ENCODE results near the gene SH3D19.
"Not testable (repeated sequence)": the region's sequence is repeated elsewhere in the genome, so short reads cannot be mapped to it uniquely, and the experiment has no call there.

The SH3D19 gene

DNA sequence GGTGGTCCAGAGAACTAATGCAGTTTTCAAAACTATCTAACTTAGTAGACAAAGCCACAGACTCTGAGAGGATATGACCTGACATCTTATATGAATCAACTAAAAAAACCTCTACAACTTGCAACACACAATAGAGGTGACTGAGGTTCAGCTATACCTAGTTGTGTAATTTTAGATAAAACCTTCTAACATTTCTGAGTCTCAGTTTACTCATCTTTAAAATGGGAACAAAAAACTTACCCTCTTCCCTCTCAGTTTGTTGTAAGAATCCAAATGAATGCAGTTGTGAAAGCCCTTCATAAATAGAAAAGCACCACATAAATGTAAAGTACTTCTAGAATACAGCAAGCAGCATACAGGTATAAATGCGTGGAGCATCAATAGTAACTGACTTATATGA, 5.9 kb downstream of the SH3D19 start:
- no peak for DNase-seq

DNA sequence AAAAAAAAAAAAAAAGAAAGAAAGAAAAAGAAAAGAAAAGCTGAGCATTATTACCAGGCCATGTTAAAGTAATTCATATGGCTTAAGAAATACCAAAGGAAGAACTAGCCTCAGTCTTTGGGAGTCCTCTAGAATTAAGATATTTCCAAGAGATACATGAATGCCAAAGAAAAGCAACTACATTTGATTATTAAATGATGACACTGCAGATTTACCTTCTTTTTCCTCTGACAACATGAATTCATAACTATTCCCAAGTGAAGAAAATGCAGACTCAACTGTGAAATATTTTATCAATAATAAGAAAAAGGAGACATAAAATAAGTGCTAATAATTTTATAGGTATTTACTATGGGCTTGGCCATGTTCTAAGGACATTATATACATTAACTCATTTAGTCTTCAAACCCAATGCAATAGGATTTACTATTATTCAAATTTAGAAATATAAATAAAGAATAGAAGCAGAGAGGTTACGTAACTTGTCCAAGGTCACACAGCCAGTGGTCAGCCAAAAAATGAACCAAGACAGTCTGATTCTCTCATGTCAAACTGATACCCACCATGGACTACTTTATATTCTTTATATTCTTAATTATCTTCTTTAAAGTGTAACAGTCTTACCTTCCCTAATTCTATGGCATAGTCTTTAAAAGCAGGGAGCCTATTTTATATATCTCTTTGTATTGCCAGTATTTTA, 6.9 kb downstream of the SH3D19 start:
- DNase-seq, result no peak

DNA sequence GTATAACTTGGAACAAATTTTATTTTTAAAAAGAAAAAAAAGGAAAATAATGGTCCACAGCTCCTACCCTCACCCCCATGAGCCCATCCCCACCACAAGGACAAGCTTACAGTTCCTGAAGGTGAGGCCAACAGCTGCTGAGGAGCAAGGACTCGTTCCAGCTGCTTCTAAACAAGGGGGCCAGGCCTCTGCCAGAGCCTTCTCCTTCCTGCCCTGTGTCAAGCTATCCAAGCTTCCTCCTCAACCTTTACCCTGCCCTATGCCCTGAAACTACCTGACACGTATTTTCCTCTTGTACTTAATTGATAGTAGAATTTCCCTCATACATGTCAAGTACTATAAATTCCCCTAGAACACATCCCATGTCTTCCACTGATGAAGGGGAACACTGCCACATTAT, 8.8 kb downstream of the SH3D19 start:
- DNase-seq, result no peak

DNA sequence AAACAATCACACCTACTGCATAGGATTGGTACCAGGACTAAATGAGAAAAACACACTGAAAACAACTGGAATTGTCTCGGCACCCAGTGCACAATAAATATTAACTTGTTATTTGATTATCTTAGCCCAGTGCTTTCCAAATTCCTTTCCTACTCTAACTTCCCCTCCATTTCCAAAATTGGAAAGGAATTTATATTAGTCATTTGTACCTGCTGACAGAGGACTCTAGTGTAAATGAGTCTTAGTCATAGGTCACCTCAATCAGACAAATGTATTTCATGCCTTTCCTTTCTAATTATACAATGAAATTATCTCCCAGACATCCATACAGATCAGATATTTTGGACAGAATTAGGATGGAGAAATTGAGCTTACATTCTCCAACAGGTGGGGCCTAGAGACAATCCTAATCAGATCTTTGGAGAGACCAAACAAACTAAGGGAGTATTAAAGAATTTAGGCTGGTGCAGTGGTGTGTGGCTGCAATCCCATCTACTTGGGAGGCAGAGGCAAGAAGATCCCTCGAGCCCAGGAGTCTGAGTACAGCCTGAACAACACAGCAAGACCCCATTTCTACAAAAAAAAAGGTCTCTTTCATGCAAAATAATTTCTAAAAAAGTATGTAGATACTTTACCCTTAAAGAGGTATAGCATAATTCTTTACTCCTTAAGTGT, 10.1 kb downstream of the SH3D19 start:
- DNase-seq, result no peak

DNA sequence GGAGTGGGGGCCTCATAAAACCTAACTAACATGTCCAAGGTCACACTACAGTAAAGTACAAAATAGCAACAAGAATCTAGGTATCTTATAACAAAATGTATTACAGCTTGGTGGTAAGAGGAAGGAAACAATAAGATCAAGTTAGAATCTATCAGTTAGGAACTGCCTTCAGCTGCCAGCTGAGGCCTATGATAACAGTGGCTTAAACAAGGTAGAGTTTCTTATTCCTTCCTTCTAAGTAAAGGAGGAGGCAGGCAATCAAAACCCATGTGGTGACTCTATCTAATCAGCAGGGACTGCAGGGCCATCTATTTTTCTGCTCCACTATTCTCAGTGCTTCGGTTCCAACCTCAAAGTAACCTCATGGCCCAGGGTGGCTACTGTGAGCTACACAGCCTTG, 10.9 kb downstream of the SH3D19 start:
- no peak for DNase-seq

DNA sequence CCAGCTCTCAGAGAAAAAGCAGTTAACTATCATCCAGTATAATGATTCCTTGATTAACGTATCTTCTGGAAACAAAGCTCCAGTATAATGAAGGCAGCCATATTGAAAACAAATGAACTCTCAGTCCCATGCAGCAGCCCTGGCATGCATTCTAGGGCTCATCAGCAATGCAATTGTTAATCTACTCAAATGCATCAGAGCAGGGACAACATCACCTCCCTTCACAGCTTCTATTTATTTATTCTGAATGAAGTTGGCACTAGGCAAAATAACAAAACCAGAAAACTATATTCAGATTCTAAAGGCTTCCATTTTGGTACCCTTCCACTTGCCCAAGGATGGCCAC, 11.4 kb downstream of the SH3D19 start:
- no peak for DNase-seq

DNA sequence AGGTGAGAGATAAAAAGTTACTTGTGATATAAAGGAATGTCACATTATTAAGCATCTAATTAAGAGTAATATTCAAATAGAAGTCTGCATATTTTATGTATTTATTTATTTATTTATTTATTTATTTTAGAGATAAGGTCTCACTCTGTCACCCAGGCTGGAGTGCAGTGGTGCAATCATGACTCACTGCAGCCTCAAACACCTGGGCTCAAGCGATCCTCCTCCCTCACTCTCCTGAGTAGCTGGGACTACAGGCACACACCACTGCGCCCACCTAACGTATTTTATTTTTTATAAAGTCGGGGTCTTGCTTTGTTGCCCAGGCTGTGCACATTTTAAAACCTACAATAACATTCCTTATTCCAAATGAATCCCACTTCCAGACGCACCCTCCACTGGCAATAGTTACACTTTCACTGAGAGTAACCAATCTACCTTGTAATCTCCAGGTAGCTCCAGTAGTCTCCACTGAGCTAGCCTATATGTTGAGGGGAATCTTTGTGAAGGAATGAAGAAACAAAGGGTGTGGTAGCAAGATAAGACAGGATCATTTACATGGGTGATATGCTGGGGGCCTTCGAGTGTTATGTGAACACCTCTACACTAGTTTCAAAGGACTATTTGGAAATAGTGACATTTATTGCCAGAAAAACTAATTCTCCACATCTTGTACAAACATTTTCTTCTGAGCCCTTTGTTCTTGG, 11.9 kb downstream of the SH3D19 start:
- DNase-seq, result no peak

DNA sequence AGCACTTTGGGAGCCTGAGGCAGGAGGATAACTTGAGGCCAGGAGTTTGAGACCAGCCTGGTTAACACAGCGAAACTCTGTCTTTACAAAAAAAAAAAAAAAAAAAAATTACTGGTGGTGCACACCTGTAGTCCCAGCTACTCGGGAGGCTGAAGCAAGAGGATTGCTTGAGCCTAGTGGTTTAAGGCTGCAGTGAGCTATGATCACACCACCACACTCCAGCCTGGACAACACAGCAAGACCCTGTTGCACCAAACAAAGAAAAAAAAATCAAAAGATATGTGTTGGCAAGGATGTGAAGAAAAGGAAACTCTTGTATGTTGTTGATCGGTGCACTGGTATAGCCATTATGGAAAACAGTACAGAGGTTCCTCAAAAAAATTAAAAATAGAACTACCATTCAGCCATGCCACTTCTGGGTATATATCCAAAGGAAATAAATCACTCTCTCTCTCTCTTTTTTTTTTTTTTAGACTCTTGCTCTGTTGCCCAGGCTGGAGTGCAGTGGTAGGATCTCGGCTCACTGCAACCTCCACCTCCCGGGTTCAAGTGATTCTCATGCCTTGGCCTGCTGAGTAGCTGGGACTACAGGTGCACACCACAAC, 15.2 kb downstream of the SH3D19 start:
- no peak for DNase-seq

DNA sequence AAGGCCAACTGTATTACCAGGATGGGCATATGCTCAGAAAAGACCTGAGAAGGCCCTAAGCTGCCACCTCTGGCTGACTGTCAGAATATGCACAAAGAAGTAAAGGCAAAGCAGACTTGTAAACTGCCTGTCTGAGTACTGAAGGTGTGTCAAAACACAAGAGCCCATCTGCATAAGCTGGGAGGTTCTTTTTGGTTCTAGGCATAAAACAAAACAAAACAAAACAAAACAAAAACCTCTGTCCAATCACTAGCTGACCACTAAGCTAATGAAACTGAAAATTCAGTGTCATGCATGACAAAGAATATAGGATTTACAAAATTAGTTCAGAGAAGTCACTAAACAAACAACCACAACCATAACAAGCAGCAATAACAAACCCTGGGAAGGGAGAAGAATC, 20.6 kb downstream of the SH3D19 start:
- DNase-seq, result no peak

DNA sequence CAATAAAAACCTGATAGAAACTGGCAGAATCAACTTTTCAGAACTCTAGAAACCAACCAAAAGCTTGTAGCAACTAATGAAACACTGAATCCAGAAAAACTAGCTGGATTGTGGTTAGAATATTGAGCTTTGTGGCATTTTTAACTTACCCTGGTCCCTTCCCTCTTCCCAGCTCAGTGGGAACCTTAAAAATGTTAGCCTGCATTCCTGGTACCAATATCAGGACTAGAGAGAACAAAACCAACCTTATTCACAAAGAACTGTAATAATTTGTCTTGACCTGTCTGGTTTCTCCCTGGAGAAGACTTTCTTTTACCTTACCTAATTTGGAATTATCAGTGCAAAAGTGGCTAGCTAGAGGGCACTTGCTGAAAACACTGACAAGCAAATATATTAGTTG, 21.2 kb downstream of the SH3D19 start:
- DNase-seq, result no peak

DNA sequence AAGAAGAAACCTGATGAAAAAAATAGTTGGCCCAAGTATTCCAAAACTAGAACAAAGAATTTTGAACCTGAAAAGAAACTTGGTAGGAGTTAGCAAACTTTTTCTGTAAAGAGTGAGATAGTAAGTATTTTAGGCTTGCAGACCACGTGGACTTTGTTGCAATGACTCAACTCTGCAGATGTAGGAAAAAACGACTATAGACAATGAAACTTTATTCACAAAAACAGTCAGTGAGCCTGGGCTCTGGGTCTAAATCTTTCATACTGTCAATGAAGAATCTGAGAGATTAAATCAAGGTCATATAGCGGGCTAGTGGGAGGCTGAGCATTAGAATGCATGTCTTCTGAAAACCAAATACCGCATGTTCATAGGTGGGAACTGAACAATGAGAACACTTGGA, 23.0 kb downstream of the SH3D19 start:
- DNase-seq, result no peak

DNA sequence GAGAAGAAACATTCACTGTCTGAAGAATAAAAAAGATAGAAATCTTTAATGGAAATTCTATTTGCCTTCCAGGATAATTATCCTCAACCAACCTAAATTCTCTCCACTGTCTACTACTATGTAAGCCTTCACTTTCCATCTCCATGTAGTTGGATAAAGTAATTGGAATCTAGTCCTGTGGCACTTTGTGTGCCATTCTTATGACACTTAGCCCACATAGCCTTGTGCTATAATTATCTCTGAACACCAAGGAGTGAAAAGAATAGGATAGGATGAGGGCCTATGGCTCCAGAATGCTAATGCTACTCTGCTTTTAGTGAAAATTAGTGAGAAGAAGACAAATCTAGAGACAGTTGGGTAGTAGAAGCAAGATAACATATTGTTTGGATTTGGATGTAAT, 28.2 kb downstream of the SH3D19 start:
- no peak for DNase-seq

DNA sequence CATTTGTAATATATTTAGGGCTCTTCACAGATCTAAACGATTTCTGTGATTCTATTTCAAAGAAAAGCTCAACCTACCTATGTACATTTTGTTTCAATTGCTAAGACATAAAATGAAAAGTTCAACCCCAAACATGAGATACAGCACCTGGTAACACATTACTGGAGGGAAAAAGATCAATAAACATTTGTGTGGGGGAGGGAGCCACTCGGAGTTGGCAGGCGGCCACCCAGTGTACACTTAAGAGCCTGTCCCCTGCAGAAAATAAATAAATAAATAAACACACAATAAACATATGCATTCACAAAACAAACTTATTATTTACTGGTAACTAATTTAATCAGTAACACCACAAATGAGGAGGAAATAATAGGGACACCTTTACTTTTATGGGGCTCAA, 29.2 kb downstream of the SH3D19 start:
- DNase-seq, result no peak

DNA sequence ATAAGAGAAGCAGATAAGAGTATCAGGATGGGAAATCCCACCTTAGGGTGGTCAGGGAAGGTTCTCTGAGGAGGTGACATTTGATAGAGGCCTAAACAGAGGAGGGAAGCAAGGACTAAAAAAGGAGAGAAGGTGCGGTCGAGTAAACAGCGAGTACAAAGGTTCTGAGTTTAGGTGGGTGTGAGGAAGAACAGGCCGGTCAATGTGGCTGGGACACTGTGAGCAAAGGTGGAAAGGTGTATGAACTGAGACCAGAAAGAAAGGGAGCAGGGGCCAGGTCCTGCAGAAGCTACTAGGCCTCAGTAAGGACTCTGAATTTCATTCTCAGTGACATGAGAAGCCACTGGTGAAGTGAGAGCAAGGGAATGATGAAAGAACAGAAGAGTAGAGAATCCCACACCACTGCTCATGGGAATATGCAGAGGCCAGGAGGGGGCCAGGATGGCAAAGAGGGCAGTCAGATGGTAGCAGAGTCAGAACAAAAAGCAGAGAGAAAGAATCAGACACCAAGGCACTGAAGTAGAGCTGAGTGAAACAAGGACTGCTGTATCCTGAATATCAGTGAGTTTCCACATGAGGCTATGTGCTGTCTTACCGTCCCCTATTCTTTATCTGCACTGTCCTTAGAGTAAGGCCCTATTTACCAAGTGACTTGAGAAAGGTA, 30.4 kb downstream of the SH3D19 start:
- DNase-seq, result no peak

DNA sequence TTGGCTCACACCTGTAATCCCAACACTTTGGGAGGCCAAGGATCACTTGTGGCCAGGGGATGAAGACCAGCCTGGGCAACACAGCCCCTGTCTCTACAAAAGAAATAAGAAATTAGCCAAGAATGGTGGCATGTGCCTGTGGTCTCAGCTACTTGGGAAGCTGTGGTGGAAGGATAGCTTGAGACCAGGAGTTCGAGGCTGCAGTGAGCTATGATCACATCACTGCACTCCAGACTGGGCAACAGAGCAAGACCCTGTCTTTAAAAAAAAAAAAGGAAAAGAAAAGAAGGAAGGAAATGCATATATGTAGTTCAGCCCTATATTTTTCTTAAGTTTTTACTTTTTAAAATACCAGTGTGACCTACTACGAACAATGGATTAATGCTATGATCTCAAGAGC, 33.4 kb downstream of the SH3D19 start:
- no peak for DNase-seq

DNA sequence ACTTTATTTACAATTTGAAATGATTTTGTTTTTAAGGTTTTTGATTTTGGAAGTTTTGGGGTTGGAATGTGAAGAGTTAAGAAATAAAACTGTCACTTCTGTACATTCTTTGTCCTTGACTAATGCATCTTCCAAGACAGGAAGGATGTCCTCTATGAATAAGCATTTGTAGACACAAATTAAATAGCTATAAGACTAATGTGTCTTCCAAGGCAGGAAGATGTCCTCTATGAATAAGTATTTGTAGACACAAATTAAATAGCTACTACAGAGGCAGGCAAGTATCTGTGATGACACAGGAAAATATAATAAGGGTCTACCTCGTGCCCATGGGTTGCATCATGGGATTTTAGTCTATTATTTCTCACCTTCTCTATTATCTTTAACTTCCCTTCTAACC, 33.9 kb downstream of the SH3D19 start:
- no peak for DNase-seq

DNA sequence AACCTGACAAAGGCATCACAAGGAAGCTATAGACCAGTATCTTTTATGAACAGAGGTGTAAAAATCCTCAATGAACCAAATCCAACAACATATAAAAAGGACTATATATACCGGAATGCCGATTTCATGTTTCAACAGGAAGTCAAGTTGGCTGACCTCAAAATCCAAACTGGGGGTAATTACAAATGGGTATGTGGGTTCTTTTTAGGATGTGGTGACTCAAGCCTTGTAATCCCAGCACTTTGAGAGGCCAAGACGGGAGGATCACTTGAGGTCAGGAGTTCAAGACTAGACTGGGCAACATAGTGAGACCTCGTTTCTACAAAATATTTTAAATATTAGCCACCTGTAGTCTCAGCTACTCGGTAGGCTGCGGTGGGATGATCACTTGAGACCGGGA, 38.0 kb downstream of the SH3D19 start:
- no peak for DNase-seq

DNA sequence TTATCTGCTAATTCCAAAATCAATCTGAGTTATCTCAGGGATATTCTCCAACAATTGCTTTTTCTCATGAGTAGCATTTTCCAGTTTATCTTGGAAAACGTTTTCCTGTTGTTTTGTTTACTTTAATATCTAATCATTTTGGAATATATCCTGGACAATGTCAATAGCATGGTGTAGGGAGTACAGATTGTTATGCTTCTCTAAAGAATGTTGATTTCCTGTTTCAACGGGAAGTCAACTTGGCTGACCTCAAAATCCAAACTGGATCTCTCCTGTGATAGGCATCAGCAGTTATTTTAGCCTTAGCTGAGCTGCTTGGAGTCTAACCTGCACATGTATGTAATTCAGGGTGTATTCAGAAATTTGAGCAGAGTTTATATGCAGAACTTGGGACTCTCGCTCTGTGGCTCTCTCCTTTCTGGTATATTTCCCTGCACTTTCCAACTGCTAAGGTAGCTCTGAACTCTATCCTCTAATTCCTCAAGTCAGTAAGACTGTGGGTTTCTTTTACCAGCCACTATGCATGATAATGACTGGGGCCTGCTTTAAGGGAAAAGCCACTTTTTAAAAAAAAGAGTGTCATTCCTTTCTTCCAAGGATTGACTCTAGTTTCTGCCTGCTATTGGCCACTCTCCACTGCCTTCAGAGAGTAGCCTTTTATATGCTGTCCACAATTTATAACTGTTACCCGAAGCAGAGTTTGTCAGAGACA, 40.7 kb downstream of the SH3D19 start:
- no peak for DNase-seq

DNA sequence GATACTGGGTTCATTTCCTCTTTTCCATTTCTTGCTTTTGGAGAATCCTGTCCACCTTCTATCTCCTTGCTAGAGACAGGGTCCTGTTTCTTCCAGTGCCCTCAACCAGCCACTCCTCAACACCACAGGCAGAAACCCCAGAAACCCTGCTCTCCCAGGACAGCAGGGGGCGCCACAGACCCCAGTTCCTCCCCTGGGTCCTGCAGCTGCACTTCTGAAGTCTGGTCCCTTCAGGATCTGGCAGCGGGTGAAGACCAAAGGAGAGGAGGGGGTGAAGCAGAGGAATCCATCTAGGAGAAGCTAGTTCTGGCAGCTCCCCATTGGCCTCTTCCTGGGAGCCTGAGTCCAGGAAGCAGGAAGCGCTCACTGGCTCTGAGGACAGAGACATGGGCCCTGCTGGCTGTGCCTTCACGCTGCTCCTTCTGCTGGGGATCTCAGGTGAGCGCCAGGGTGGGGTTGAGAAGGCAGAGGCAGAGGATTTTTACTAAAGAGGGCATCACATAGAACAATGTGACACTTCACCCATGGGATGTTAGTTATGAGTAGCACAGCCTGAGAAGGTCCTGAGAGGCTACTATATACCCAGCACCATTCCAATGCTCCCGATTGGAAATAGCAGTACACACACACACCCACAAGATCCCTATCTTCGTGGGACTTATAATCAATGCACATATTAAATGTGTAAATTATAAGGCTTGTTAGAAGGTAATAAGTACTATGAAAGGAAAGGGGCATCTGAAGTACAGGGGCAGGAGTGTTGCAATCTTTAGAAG, 48.4 kb downstream of the SH3D19 start, which contains the start of gene PRSS48:
Gene PRSS48 (plus strand): TSS at position 375 of the 776 bp plus-strand sequence. CDS start 12 bp downstream, at position 387.
- DNase-seq, result no peak

DNA sequence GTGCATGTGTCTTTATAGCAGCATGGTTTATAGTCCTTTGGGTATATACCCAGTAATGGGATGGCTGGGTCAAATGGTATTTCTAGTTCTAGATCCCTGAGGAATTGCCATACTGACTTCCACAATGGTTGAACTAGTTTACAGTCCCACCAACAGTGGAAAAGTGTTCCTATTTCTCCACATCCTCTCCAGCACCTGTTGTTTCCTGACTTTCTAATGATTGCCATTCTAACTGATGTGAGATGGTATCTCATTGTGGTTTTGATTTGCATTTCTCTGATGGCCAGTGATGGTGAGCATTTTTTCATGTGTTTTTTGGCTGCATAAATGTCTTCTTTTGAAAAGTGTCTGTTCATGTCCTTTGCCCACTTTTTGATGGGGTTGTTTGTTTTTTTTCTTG, 56.5 kb downstream of the SH3D19 start:
- DNase-seq, result not testable (repeated sequence)

DNA sequence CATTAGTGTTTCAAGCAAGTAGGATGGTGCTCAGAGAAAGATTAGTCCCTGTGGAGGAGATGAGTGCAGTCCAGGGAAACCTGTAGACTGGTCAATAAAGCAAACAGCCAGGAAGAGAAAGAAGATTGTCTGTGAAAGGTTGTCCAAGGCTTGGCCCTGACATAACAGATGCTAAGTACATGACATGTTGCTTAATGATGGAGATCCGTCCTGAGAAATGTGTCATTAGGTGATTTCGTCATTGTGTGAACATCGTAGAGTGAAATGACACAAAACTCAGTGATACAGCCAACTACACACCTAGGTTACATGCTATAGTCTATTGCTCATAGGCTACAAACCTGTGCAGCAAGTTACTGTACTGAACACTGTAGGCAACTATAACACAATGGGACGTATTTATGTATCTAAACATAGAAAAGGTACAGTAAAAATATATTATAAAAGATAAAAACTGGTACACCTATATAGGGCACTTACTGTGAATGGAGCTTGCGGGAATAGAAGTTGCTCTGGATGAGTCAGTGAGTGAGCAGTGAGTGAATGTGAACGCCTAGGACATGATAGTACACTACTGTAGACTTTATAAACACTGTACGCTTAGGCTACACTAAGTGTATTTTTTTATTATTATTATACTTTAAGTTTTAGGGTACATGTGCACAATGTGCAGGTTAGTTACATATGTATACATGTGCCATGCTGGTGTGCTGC, 57.4 kb downstream of the SH3D19 start:
- no peak for DNase-seq
